ENCODE measurements around the gene CPNE6. TPM values are rescaled to one million over a fixed set of nuclear protein-coding genes. Genes with fewer than 3 reads are reported as not detected.

The CPNE6 gene
- total RNA-seq, 1 experiment from 2014 or later = not detected

DNA sequence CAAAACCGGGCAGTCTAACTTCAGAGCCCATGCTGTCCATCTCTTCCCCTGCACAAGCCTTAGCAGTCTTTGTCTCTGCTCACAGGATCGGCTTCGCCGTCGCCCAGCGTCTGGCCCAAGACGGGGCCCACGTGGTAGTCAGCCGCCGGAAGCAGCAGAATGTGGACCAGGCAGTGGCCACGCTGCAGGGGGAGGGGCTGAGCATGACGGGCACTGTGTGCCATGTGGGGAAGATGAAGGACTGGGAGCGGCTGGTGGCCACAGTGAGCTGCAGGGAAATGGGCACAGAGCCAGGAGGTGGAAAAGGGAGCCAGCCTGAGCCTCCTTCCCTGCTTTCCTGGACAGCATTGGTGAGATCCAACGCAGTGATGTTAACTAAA is 33.7 kb upstream of the CPNE6 start:
- no peak for DNase-seq (ENCODE audit: low spot score)
- intact Hi-C loops (cut with micrococcal nuclease; ENCODE audit: unreplicated experiment) = no loop called here
- Histone ChIP-seq H3K4me3 (ENCODE audit: low read depth, low read length, poor library complexity, severe bottlenecking) (no peak overlapping the region), H3K27me3 (replicated peaks; ENCODE audit: insufficient read depth, low read depth, low read length, poor library complexity) (no peaks in the 10 kb centered on the region), H3K36me3 (ENCODE audit: insufficient read depth, low read length, poor library complexity, severe bottlenecking) (no peaks in the 10 kb centered on the region), H3K27ac (ENCODE audit: low read depth, low read length, poor library complexity, severe bottlenecking) (no peak overlapping the region), H3K4me1 (ENCODE audit: insufficient read depth, low read length, poor library complexity, severe bottlenecking) (no peaks in the 10 kb centered on the region), H3K9me3 (ENCODE audit: low read depth, low read length, poor library complexity, severe bottlenecking) (no peaks in the 10 kb centered on the region)
- CTCF ChIA-PET = no interaction called here
- no TSS peak for BruUV-seq (replicated peaks)
- POLR2A ChIA-PET (ENCODE audit: low non-redundant PET) = no interaction called here
- no peak for TF ChIP-seq EZH2 (IDR thresholded peaks at IDR 0.05; ENCODE audit: borderline replicate concordance, low read depth, low read length, poor library complexity, severe bottlenecking)
- TF ChIP-seq, protein P1, sequence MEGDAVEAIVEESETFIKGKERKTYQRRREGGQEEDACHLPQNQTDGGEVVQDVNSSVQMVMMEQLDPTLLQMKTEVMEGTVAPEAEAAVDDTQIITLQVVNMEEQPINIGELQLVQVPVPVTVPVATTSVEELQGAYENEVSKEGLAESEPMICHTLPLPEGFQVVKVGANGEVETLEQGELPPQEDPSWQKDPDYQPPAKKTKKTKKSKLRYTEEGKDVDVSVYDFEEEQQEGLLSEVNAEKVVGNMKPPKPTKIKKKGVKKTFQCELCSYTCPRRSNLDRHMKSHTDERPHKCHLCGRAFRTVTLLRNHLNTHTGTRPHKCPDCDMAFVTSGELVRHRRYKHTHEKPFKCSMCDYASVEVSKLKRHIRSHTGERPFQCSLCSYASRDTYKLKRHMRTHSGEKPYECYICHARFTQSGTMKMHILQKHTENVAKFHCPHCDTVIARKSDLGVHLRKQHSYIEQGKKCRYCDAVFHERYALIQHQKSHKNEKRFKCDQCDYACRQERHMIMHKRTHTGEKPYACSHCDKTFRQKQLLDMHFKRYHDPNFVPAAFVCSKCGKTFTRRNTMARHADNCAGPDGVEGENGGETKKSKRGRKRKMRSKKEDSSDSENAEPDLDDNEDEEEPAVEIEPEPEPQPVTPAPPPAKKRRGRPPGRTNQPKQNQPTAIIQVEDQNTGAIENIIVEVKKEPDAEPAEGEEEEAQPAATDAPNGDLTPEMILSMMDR (conservative IDR thresholded peaks at IDR 0.05; ENCODE audit: low read depth, low read length) = no peak

DNA sequence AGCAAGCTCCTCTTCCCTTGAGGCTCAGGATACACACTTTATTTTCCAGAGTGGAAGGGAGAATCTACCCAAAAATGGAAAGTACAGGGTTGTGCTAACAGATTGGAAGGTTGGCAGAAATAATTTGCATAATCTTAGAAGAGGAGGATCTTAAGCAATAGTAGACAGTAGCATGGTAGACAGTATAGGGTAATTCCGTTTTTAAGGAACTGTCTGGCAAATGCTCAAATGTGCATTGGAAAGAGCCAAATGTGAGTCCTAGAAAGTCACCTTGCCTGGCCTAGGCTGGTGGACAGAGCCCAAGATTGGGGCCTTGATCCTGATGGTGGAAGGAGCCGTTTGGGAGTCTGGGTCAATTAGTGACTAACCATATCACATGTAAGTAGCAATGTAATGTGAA is 32.7 kb upstream of the CPNE6 start:
- Histone ChIP-seq H3K9me3 (ENCODE audit: low read depth, low read length, poor library complexity, severe bottlenecking) (no peaks in the 10 kb centered on the region), H3K4me3 (ENCODE audit: low read depth, low read length, poor library complexity, severe bottlenecking) (no peak overlapping the region), H3K27me3 (replicated peaks; ENCODE audit: insufficient read depth, low read depth, low read length, poor library complexity) (no peaks in the 10 kb centered on the region), H3K27ac (ENCODE audit: low read depth, low read length, poor library complexity, severe bottlenecking) (no peak overlapping the region), H3K36me3 (ENCODE audit: insufficient read depth, low read length, poor library complexity, severe bottlenecking) (no peaks in the 10 kb centered on the region), H3K4me1 (ENCODE audit: insufficient read depth, low read length, poor library complexity, severe bottlenecking) (no peaks in the 10 kb centered on the region)
- BruUV-seq (replicated peaks) = no TSS peak
- DNase-seq (ENCODE audit: low spot score) = no peak
- CTCF ChIA-PET = no interaction called here
- POLR2A ChIA-PET (ENCODE audit: low non-redundant PET) = no interaction called here
- intact Hi-C loops (cut with micrococcal nuclease; ENCODE audit: unreplicated experiment) = no loop called here
- TF ChIP-seq, protein P1 (conservative IDR thresholded peaks at IDR 0.05; ENCODE audit: low read depth, low read length) = no peak
- TF ChIP-seq EZH2 (IDR thresholded peaks at IDR 0.05; ENCODE audit: borderline replicate concordance, low read depth, low read length, poor library complexity, severe bottlenecking) = no peak

DNA sequence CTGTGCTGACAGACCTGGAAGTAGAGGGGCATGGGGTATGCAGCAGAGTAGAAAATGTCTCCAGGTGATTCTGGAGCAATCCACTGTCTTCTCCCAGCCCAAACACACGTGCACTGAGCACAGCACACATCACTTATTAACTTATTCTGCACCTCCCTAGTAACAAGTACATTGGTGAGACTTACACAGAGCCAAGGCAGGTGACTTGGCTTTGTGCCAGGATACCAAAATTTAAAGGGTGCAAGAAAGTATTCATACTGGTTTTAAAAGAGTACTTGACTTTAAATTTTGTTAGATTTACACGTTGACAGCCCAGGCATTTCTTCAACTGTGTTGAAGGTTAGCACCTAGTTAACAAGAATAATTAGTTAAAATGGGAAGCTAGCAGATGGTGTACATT is 30.7 kb upstream of the CPNE6 start:
- Histone ChIP-seq H3K4me1 (ENCODE audit: insufficient read depth, low read length, poor library complexity, severe bottlenecking) (no peaks in the 10 kb centered on the region), H3K9me3 (ENCODE audit: low read depth, low read length, poor library complexity, severe bottlenecking) (no peaks in the 10 kb centered on the region), H3K27me3 (replicated peaks; ENCODE audit: insufficient read depth, low read depth, low read length, poor library complexity) (no peaks in the 10 kb centered on the region), H3K27ac (ENCODE audit: low read depth, low read length, poor library complexity, severe bottlenecking) (no peak overlapping the region), H3K4me3 (ENCODE audit: low read depth, low read length, poor library complexity, severe bottlenecking) (no peak overlapping the region), H3K36me3 (ENCODE audit: insufficient read depth, low read length, poor library complexity, severe bottlenecking) (no peaks in the 10 kb centered on the region)
- intact Hi-C loops (cut with micrococcal nuclease; ENCODE audit: unreplicated experiment) = no loop called here
- TF ChIP-seq EZH2 (IDR thresholded peaks at IDR 0.05; ENCODE audit: borderline replicate concordance, low read depth, low read length, poor library complexity, severe bottlenecking) = no peak
- TF ChIP-seq, protein P1 (conservative IDR thresholded peaks at IDR 0.05; ENCODE audit: low read depth, low read length) = no peak
- CTCF ChIA-PET = no interaction called here
- no TSS peak for BruUV-seq (replicated peaks)
- DNase-seq (ENCODE audit: low spot score) = no peak
- POLR2A ChIA-PET (ENCODE audit: low non-redundant PET) = no interaction called here

Measured in A673 (cell line).